Esophagus muscularis mucosa (tissue), 4 donors: Measurements from ENCODE around the gene CSAD. TPM values are rescaled to one million over a fixed set of nuclear protein-coding genes. Genes with fewer than 3 reads are reported as not detected.

Experiments
- DNase-seq: peaks from one replicate; pipeline ENCODE4 v3.0.0-alpha.2; 2017; ENCODE audit errors: extremely low spot score
- H3K27ac ChIP-seq, 4 donors: fragments of 200-600 bp; sonication (generic); replicated peaks in 1 of 4; 1 replicate in 3 of 4; 2 replicates in 1 of 4; pipeline ENCODE4 v1.5.1; 2016 to 2019; ENCODE audit warnings: mild to moderate bottlenecking in 1 of 4
- H3K27me3 ChIP-seq, 4 donors: fragments of 200-600 bp; sonication (generic); one replicate each; pipeline versions ENCODE4 v1.5.1 to v1.6.0; 2016 to 2019
- H3K36me3 ChIP-seq, 4 donors: fragments of 200-600 bp; sonication (generic); one replicate each; pipeline ENCODE4 v1.5.1; 2016 to 2019
- H3K4me1 ChIP-seq, 4 donors: fragments of 200-600 bp; sonication (generic); one replicate each; pipeline ENCODE4 v1.5.1; 2016 to 2019
- H3K4me3 ChIP-seq, 4 donors: fragments of 200-600 bp; sonication (generic); 1 replicate in 2 of 4; 2 replicates in 2 of 4; pipeline ENCODE4 v1.5.1; 2016 to 2019; ENCODE audit warnings: mild to moderate bottlenecking in 4 of 4, moderate library complexity in 1 of 4
- H3K9me3 ChIP-seq, 4 donors: fragments of 200-600 bp; sonication (generic); 1 replicate in 3 of 4; 2 replicates in 1 of 4; pipeline ENCODE4 v1.5.1; 2016 to 2019
- CTCF ChIP-seq, 3 experiments: fragments of 200-600 bp in 2 of 3; fragments of 450-650 bp in 1 of 3; sonication (generic) in 2 of 3; IDR thresholded peaks; one replicate each; pipeline ENCODE4 v1.5.1; 2017 to 2019; ENCODE audit warnings: antibody characterized with exemption in 3 of 3, mild to moderate bottlenecking in 2 of 3, moderate library complexity in 1 of 3
- EP300 ChIP-seq: sonication (generic); formaldehyde crosslinking; IDR thresholded peaks from one replicate; pipeline ENCODE4 v1.6.1; 2017; ENCODE audit warnings: antibody characterized with exemption
- POLR2A ChIP-seq: fragments of 450-650 bp; IDR thresholded peaks from one replicate; pipeline ENCODE4 v1.6.1; 2017; ENCODE audit warnings: antibody characterized with exemption, moderate library complexity, mild to moderate bottlenecking, low read depth
- POLR2AphosphoS5 ChIP-seq, 2 donors: sonication (generic); formaldehyde crosslinking; IDR thresholded peaks; one replicate each; pipeline ENCODE4 v1.6.1; 2017; ENCODE audit warnings: antibody characterized with exemption in 2 of 2
- WGBS: methylation state at CpG from one replicate; pipeline ENCODE4 v1.1.5; 2018; 5-methylcytosine and 5-hydroxymethylcytosine counted together
- intact Hi-C: fragments of 100-400 bp; cut with DNase I; formaldehyde crosslinking; loops from one replicate; pipeline ENCODE4 v1.15.1; 2023
- total RNA-seq, 4 donors: library from RNA; depleted of rRNA; stranded (reverse); fragments of >200 nt; gene quantifications; one replicate each; pipeline versions ENCODE4 v1.1.0 to v1.2.1, GENCODE V29; 2016

CSAD gene
- total RNA-seq, 4 donors from 2014 or later: 10.8 to 27.8 (median 15.0) TPM

DNA sequence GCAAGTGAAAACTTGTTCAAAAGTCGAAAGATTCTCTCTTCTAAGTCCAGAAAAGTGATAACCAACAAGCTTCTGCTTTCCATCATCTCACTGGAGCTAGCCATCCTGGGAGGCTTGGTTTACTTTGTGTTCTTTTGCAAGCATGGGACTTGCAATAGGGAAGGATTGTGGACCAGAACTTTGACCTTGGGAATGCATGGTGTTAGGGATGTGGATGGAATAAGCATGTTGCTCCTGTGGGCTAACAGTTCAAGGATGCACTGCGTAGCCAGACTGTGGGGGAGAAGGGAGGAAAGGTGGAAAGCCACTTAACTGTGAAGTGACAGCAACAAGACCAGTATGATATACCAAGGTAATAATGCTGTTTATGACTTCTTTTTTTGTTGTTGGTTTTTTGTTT is 48.9 kb downstream of the CSAD start:
- 88% methylated on average over 2 of the region's 2 CpGs for WGBS
- no peak overlapping the region for H3K27ac ChIP-seq
- TF ChIP-seq POLR2A (no peak), CTCF (IDR thresholded peaks at IDR 0.05) (no peak), EP300 (no peak), POLR2AphosphoS5 (IDR thresholded peaks at IDR 0.05) (no peak)
- peaks cover 0 to 8% (median 0%) of the 10 kb centered on the region in 4 donors for H3K9me3 ChIP-seq
- H3K4me3 ChIP-seq: no peak overlapping the region
- intact Hi-C loops: no loop called here
- H3K27me3 ChIP-seq: no peaks in the 10 kb centered on the region
- no peaks in the 10 kb centered on the region for H3K4me1 ChIP-seq
- H3K36me3 ChIP-seq: no peaks in the 10 kb centered on the region
- peak; percentile 70 for DNase-seq

- TF ChIP-seq POLR2A: no peak
- TF ChIP-seq EP300: no peak
- TF ChIP-seq POLR2AphosphoS5 (IDR thresholded peaks at IDR 0.05): no peak
- TF ChIP-seq CTCF (IDR thresholded peaks at IDR 0.05): no peak
- no peaks in the 10 kb centered on the region for H3K27me3 ChIP-seq
- 79% methylated on average over 10 of the region's 10 CpGs for WGBS
- no peaks in the 10 kb centered on the region for H3K9me3 ChIP-seq
- intact Hi-C loops: no loop called here
- H3K36me3 ChIP-seq: no peaks in the 10 kb centered on the region
- no peak overlapping the region for H3K4me3 ChIP-seq
- no peak overlapping the region for H3K27ac ChIP-seq
- DNase-seq: peak; percentile 55
- H3K4me1 ChIP-seq: no peaks in the 10 kb centered on the region
Observed at GRCh38 chr12:53128780-53129569, 51.8 kb downstream of the CSAD start.

DNA sequence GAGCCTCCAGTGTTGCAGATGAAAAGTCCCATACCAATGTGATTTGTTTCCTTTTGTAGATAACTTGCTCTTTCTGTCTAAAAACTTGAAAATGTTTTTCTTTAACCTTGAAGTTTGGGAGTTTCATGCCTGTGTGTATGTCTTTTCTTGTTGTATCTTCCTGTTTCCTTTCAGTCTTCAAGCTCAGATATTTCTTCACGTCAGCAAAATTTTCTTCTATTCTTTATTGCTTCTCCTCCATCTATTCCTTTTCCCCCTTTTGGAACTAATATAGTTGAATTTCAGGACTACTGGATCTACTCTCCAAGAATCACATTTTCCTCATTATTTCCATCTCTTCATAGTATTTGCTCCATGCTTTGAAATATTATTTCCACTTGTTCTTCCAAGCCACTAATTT is 53.6 kb downstream of the CSAD start:
- no peaks in the 10 kb centered on the region for H3K36me3 ChIP-seq
- WGBS: 78% methylated on average over 1 of the region's 1 CpG
- H3K4me1 ChIP-seq: no peaks in the 10 kb centered on the region
- H3K4me3 ChIP-seq: no peak overlapping the region
- TF ChIP-seq CTCF (IDR thresholded peaks at IDR 0.05) (no peak), POLR2A (no peak), EP300 (no peak), POLR2AphosphoS5 (IDR thresholded peaks at IDR 0.05) (no peak)
- intact Hi-C loops: no loop called here
- H3K9me3 ChIP-seq: no peaks in the 10 kb centered on the region
- no peaks in the 10 kb centered on the region for H3K27me3 ChIP-seq
- DNase-seq: no peak
- no peak overlapping the region for H3K27ac ChIP-seq

GRCh38 chr12:53124352-53124723 is 56.4 kb downstream of the CSAD start:
- intact Hi-C loops: no loop called here

DNA sequence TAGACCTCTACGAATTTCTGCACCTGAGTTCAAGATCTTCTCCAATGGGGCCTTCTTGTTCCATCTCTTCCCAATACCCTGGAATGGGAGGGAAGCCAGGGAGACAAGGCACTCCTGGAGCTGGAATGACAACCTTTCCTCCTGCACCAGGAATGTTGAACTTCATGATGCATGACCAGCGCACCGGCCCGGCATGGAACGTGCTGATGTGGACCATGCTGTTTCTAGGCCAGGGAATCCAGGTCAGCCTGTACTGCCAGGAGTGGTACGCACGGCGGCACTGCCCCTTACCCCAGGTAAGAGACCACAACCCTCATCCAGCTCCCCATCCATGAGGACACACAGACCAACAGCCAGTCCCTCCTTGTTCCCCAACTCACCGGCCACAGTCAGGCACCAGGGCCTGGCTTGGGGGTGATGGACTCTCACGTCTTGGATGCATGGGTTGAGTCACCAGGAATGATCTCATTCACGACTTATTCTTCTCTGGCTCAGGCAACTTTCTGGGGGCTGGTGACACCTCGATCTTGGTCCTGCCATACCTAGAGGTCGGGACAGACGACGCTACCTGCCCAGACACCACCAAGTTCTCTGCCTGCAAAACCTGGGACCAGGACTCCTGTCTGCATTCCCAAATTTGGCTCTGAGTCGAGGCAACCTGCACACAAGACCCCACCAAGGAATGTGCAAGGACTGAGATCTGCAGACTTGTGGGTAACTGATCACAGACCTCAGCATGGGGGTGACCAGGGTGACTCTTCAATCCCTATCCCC is 57.0 kb downstream of the CSAD start:
- Histone ChIP-seq H3K4me3 (no peak overlapping the region), H3K36me3 (no peaks in the 10 kb centered on the region), H3K27ac (no peak overlapping the region), H3K27me3 (no peaks in the 10 kb centered on the region), H3K4me1 (no peaks in the 10 kb centered on the region), H3K9me3 (no peaks in the 10 kb centered on the region)
- 94% methylated on average over 14 of the region's 16 CpGs for WGBS
- no peak for TF ChIP-seq CTCF (IDR thresholded peaks at IDR 0.05)
- no peak for TF ChIP-seq EP300
- TF ChIP-seq POLR2AphosphoS5 (IDR thresholded peaks at IDR 0.05): no peak
- no peak for TF ChIP-seq POLR2A
- peak; percentile 74 for DNase-seq
- intact Hi-C loops: no loop called here

More at GRCh38 chr12:53124352-53124723, 56.4 kb downstream of the CSAD start:
- Histone ChIP-seq H3K4me3 (no peak overlapping the region), H3K9me3 (no peaks in the 10 kb centered on the region), H3K36me3 (no peaks in the 10 kb centered on the region), H3K27me3 (no peaks in the 10 kb centered on the region), H3K27ac (no peak overlapping the region), H3K4me1 (no peaks in the 10 kb centered on the region)
- TF ChIP-seq EP300: no peak
- peak; percentile 26 for DNase-seq
